Measurements from ENCODE around the gene FAM193B.

DNA sequence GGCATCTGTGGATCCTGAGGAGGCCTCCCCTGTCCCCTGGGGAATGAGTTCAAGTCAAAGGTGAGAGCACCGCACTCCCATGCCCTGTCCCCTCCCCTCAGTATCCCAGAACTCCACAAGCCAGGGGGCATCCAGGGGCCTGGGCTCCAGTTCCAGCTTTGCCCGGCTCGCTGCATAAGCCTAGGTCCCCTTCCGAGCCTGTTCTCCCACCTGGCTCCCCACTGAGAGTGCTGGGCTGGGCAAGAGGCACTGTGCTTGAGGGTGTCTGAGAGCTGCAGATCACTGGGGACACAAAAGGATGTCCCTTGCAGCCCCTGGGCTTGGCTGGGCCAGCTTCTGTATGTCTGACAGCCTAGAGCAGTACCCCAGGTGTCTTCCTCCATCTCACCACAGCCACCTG, 49.3 kb downstream of the FAM193B start:
- TF ChIP-seq, protein P1, sequence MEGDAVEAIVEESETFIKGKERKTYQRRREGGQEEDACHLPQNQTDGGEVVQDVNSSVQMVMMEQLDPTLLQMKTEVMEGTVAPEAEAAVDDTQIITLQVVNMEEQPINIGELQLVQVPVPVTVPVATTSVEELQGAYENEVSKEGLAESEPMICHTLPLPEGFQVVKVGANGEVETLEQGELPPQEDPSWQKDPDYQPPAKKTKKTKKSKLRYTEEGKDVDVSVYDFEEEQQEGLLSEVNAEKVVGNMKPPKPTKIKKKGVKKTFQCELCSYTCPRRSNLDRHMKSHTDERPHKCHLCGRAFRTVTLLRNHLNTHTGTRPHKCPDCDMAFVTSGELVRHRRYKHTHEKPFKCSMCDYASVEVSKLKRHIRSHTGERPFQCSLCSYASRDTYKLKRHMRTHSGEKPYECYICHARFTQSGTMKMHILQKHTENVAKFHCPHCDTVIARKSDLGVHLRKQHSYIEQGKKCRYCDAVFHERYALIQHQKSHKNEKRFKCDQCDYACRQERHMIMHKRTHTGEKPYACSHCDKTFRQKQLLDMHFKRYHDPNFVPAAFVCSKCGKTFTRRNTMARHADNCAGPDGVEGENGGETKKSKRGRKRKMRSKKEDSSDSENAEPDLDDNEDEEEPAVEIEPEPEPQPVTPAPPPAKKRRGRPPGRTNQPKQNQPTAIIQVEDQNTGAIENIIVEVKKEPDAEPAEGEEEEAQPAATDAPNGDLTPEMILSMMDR (IDR thresholded peaks at IDR 0.05) = no peak
- no peak for TF ChIP-seq EHMT2 (IDR thresholded peaks at IDR 0.05; ENCODE audit: low read depth)
- no peak for TF ChIP-seq MAFK (IDR thresholded peaks at IDR 0.05; ENCODE audit: partially characterized antibody)
- TF ChIP-seq POLR2A (IDR thresholded peaks at IDR 0.05; ENCODE audit: low read length) = no peak
- no peak for TF ChIP-seq JUNB (IDR thresholded peaks at IDR 0.05)
- no peak for TF ChIP-seq KDM1A (IDR thresholded peaks at IDR 0.05; ENCODE audit: low read depth)
- no peak for TF ChIP-seq HDAC2 (IDR thresholded peaks at IDR 0.05)
- no peak for TF ChIP-seq NR3C1 (IDR thresholded peaks at IDR 0.05)
- TF ChIP-seq EP300 (IDR thresholded peaks at IDR 0.05) = no peak
- no peak for TF ChIP-seq CHD2 (IDR thresholded peaks at IDR 0.05; ENCODE audit: low read length, partially characterized antibody)

Data from A549 (cell line).